B cell (primary cell): ENCODE data around the gene ADAMTS19. TPM values are rescaled to one million over a fixed set of nuclear protein-coding genes. Genes with fewer than 3 reads are reported as not detected.

Experiments
- ATAC-seq: fragments of 200-7000 bp; cut with Tn5 transposase; one replicate; pipeline ENCODE4 v1.10.0; 2021; ENCODE audit warnings: low read depth, mild to moderate bottlenecking, moderate number of reproducible peaks, moderate library complexity
- CTCF ChIA-PET: fragments of 350-600 bp; sonication (Branson Sonifier 250); formaldehyde crosslinking; loops from one replicate; lab custom pipeline; 2021; ENCODE audit warnings: antibody characterized with exemption, inconsistent platforms; lab: Charles Lee
- POLR2A ChIA-PET: fragments of 350-600 bp; sonication (Branson Sonifier 250); formaldehyde crosslinking; loops from one replicate; lab custom pipeline; 2021; ENCODE audit warnings: antibody characterized with exemption; lab: Charles Lee
- DNase-seq: peaks from one replicate; pipeline ENCODE4 v3.0.0; 2013
- H2AFZ ChIP-seq: 2 replicates; pipeline ENCODE4 v1.6.1; 2012; ENCODE audit warnings: mild to moderate bottlenecking, low read depth, low read length; ENCODE audit not compliant: insufficient read depth, poor library complexity, severe bottlenecking
- H3K27ac ChIP-seq, 2 donors: 1 replicate in 1 of 2; 2 replicates in 1 of 2; pipeline ENCODE4 v1.5.1; 2012 to 2013; ENCODE audit warnings: low read length in 2 of 2, mild to moderate bottlenecking in 2 of 2, moderate library complexity in 1 of 2
- H3K27me3 ChIP-seq, 4 experiments: fragments of 200-600 bp in 1 of 4; sonication (generic) in 1 of 4; replicated peaks in 1 of 4; 1 replicate in 2 of 4; 2 replicates in 2 of 4; pipeline versions ENCODE4 v1.6.1 to v1.7.0; 2013 to 2016; ENCODE audit warnings: low read length in 3 of 4, mild to moderate bottlenecking in 2 of 4, mixed read lengths in 1 of 4, moderate library complexity in 1 of 4; ENCODE audit not compliant: insufficient read depth in 4 of 4, control insufficient read depth in 3 of 4; ENCODE audit errors: control extremely low read depth in 1 of 4
- H3K36me3 ChIP-seq, 2 experiments: replicated peaks in 1 of 2; 1 replicate in 1 of 2; 2 replicates in 1 of 2; pipeline versions ENCODE4 v1.6.1 to v1.7.1; 2013; ENCODE audit warnings: low read length in 1 of 2; ENCODE audit not compliant: insufficient read depth in 2 of 2, control insufficient read depth in 1 of 2; ENCODE audit errors: control extremely low read depth in 1 of 2, extremely low read depth in 1 of 2
- H3K4me1 ChIP-seq, 2 donors: fragments of 200-600 bp in 1 of 2; sonication (generic) in 1 of 2; 1 replicate in 1 of 2; 2 replicates in 1 of 2; pipeline versions ENCODE4 v1.5.1 to v1.6.1; 2013 to 2017; ENCODE audit warnings: low read length in 2 of 2; ENCODE audit not compliant: control insufficient read depth in 2 of 2, insufficient read depth in 2 of 2
- H3K4me2 ChIP-seq: replicated peaks from 2 replicates; pipeline ENCODE3; 2012; ENCODE audit warnings: mild to moderate bottlenecking, low read depth, low read length; ENCODE audit not compliant: poor library complexity, severe bottlenecking
- H3K4me3 ChIP-seq, 5 experiments: fragments of 200-600 bp in 1 of 5; sonication (generic) in 1 of 5; 1 replicate in 3 of 5; 2 replicates in 2 of 5; pipeline versions ENCODE4 v1.5.1 to v1.7.0; 2011 to 2016; ENCODE audit warnings: low read length in 4 of 5, mild to moderate bottlenecking in 4 of 5, low read depth in 2 of 5, control low read depth in 1 of 5, moderate library complexity in 1 of 5; ENCODE audit not compliant: insufficient read depth in 1 of 5; ENCODE audit errors: control extremely low read depth in 1 of 5, extremely low read depth in 1 of 5
- H3K79me2 ChIP-seq: fragments of 200-600 bp; sonication (generic); one replicate; pipeline ENCODE4 v1.6.0; 2016; ENCODE audit warnings: low read length; ENCODE audit not compliant: control insufficient read depth, insufficient read depth
- H3K9ac ChIP-seq: fragments of 200-600 bp; sonication (generic); 2 replicates; pipeline ENCODE4 v1.6.1; 2017; ENCODE audit warnings: mild to moderate bottlenecking, low read length, moderate library complexity
- H3K9me3 ChIP-seq, 3 donors: one replicate each; pipeline versions ENCODE4 v1.6.1 to v1.7.1; 2013; ENCODE audit warnings: low read length in 2 of 3; ENCODE audit not compliant: control insufficient read depth in 2 of 3, insufficient read depth in 1 of 3; ENCODE audit errors: control extremely low read depth in 1 of 3
- H4K20me1 ChIP-seq: 2 replicates; pipeline ENCODE4 v1.6.0; 2012; ENCODE audit warnings: mild to moderate bottlenecking, low read length; ENCODE audit not compliant: insufficient read depth, control insufficient read depth, poor library complexity, severe bottlenecking
- H3K27ac Mint-ChIP-seq: one replicate; pipeline ENCODE4 v1.8.0; 2021; ENCODE audit warnings: mixed read lengths
- H3K27me3 Mint-ChIP-seq: one replicate; pipeline ENCODE4 v1.8.0; 2021; ENCODE audit warnings: mixed read lengths
- H3K4me1 Mint-ChIP-seq: one replicate; pipeline ENCODE4 v1.8.0; 2021; ENCODE audit warnings: mixed read lengths
- H3K4me3 Mint-ChIP-seq: one replicate; pipeline ENCODE4 v1.8.0; 2021; ENCODE audit warnings: mixed read lengths
- H3K9me3 Mint-ChIP-seq: one replicate; pipeline ENCODE4 v1.8.0; 2022; ENCODE audit warnings: mixed read lengths; ENCODE audit not compliant: insufficient read depth
- EZH2 ChIP-seq: IDR thresholded peaks from 2 replicates; pipeline ENCODE4 v1.6.1; 2012; ENCODE audit warnings: borderline replicate concordance, low read depth, mild to moderate bottlenecking, moderate library complexity, low read length; ENCODE audit not compliant: insufficient read depth, poor library complexity, severe bottlenecking
- WGBS: methylation state at CpG from one replicate; pipeline ENCODE4 v1.1.5; 2013; ENCODE audit warnings: missing lambda C conversion rate; ENCODE audit not compliant: insufficient coverage; 5-methylcytosine and 5-hydroxymethylcytosine counted together
- intact Hi-C: fragments of 100-400 bp; cut with micrococcal nuclease; formaldehyde crosslinking; loops from one replicate; pipeline ENCODE4 v1.10.0; 2022
- polyA plus RNA-seq: library from polyadenylated mRNA; depleted of rRNA; stranded (reverse); fragments of >200 nt; gene quantifications from 2 replicates; pipeline ENCODE4 v1.2.3, GENCODE V29; 2012
- total RNA-seq, 2 donors: library from RNA; stranded (reverse); fragments of 120-200 nt in 1 of 2; gene quantifications; 1 replicate in 1 of 2; 2 replicates in 1 of 2; pipeline versions ENCODE4 v1.2.3 to v1.2.4, GENCODE V29; 2013 to 2022
- TF ChIP-seq, protein P1 (sequence below): fragments of 200-600 bp; IDR thresholded peaks from one replicate; pipeline ENCODE4 v1.8.0; 2022; ENCODE audit warnings: antibody characterized with exemption, mild to moderate bottlenecking

The ADAMTS19 gene
- total and polyA plus RNA-seq, 2 donors (not counting 1 experiment from before 2014, with no cell fraction given) = not detected

DNA sequence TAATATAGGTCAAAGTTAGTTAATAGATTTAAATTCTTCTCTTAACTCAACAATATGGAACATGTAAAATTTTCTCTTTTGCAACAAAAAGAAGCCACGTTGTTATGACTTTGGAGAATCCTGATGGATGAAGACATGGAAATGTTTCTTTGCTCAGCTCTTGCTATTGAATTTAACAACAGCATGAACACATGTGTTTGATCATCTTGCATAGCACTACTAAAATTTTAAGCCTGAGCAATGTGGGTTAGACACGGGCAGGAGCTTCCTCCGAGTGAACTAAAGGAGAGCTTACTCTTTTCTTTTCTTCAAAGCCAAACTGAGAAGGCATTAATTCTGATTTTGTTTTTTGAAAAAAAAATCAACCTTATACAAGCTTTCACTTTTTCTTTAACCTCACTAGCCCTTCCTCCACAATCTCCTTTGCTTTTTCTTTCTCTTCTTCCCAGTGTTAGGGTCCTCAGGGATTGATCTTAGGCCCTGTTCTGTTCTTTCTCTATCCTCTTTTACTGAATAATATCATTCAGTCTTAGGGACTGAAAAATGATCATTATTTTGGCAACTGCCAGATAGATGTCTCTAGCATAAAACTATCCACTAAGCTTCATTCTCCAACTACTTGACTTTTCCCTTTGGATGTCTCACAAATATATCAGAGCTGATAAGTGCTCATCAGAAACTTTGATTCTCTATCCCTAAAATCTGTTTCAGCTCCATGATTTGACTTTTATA lies 36.9 kb downstream of the ADAMTS19 start:
- Histone ChIP-seq H4K20me1 (no peaks in the 10 kb centered on the region), H3K9ac (no peak overlapping the region), H3K4me3 (no peak overlapping the region), H3K4me2 (no peak overlapping the region), H3K4me1 (no peaks in the 10 kb centered on the region), H3K27ac (no peak overlapping the region), H3K27me3 (no peaks in the 10 kb centered on the region), H3K9me3 (no peaks in the 10 kb centered on the region), H3K79me2 (no peaks in the 10 kb centered on the region), H2AFZ (no peak overlapping the region), H3K36me3 (no peaks in the 10 kb centered on the region)
- DNase-seq (no peak), ATAC-seq (no peak)
- CTCF ChIA-PET = no interaction called here
- Mint-ChIP-seq H3K4me1 (peaks cover 5% of the 10 kb centered on the region), H3K27me3 (no peaks in the 10 kb centered on the region), H3K27ac (no peak overlapping the region), H3K4me3 (no peak overlapping the region), H3K9me3 (no peaks in the 10 kb centered on the region)
- intact Hi-C loops = no loop called here
- WGBS = no CpG with 5 or more reads among the region's 3 CpGs
- POLR2A ChIA-PET = no interaction called here
- TF ChIP-seq, protein P1, sequence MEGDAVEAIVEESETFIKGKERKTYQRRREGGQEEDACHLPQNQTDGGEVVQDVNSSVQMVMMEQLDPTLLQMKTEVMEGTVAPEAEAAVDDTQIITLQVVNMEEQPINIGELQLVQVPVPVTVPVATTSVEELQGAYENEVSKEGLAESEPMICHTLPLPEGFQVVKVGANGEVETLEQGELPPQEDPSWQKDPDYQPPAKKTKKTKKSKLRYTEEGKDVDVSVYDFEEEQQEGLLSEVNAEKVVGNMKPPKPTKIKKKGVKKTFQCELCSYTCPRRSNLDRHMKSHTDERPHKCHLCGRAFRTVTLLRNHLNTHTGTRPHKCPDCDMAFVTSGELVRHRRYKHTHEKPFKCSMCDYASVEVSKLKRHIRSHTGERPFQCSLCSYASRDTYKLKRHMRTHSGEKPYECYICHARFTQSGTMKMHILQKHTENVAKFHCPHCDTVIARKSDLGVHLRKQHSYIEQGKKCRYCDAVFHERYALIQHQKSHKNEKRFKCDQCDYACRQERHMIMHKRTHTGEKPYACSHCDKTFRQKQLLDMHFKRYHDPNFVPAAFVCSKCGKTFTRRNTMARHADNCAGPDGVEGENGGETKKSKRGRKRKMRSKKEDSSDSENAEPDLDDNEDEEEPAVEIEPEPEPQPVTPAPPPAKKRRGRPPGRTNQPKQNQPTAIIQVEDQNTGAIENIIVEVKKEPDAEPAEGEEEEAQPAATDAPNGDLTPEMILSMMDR = no peak
- no peak for TF ChIP-seq EZH2

DNA sequence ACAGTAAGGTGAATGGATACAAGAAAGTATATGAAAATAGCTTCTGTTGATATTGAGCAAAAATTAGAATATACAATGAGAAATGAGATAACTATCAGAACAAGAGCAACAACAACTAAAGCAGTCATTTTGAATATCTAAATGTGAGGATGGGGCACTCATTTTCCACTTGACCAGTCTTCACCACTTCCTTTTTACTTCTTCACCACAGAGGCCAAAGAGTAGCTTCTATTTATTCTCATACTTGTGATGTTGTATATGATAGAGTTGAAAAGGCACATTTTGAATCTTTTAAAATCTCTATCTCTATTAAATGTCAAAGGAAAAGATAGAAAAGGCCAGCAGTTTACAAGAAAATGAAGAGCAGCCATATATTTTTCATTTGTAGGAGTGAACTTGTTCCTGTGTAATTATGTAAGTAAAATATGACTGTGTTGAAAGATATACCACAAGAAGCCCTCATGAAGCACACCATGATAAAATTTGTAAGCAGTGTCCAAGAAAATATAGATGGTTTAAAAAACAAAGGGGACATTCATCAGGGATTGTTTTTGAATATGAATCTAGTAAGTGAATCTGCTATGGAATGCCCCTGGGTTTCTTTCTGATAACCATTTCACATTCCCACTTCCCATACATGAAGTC lies 39.2 kb downstream of the ADAMTS19 start:
- CTCF ChIA-PET = no interaction called here
- no peaks in the 10 kb centered on the region for H4K20me1 ChIP-seq
- TF ChIP-seq EZH2 = no peak
- TF ChIP-seq, protein P1 = no peak

More for the DNA sequence above, 39.2 kb downstream of the ADAMTS19 start:
- Histone ChIP-seq H3K4me1 (no peaks in the 10 kb centered on the region), H3K9ac (no peak overlapping the region), H3K27ac (no peak overlapping the region), H3K79me2 (no peaks in the 10 kb centered on the region), H3K36me3 (no peaks in the 10 kb centered on the region), H3K9me3 (no peaks in the 10 kb centered on the region), H3K27me3 (no peaks in the 10 kb centered on the region), H3K4me3 (no peak overlapping the region), H3K4me2 (no peak overlapping the region), H2AFZ (no peak overlapping the region)
- Mint-ChIP-seq H3K27ac (no peak overlapping the region), H3K27me3 (no peaks in the 10 kb centered on the region), H3K9me3 (no peaks in the 10 kb centered on the region), H3K4me1 (peaks cover 5% of the 10 kb centered on the region), H3K4me3 (no peak overlapping the region)
- DNase-seq = no peak
- intact Hi-C loops = no loop called here
- POLR2A ChIA-PET = no interaction called here
- ATAC-seq = no peak
